Right lobe of liver (tissue), 6 donors: Measurements from ENCODE around the gene DCTN3. TPM values are rescaled to one million over a fixed set of nuclear protein-coding genes. Genes with fewer than 3 reads are reported as not detected.

Source experiments
- ATAC-seq, 4 donors: fragments of 200-7000 bp; cut with Tn5 transposase; one replicate each; pipeline ENCODE4 v1.9.1; 2020; ENCODE audit warnings: mild to moderate bottlenecking in 4 of 4, moderate library complexity in 4 of 4
- DNase-seq, 3 donors: peaks; one replicate each; pipeline ENCODE4 v3.0.0-alpha.2; 2020
- H3K27ac ChIP-seq, 3 donors: fragments of 200-600 bp; one replicate each; pipeline ENCODE4 v1.8.0; 2022
- H3K27me3 ChIP-seq, 2 donors: fragments of 200-600 bp; one replicate each; pipeline ENCODE4 v1.8.0; 2022
- H3K36me3 ChIP-seq, 4 donors: fragments of 200-600 bp; sonication (generic) in 1 of 4; one replicate each; pipeline versions ENCODE4 v1.5.1 to v1.8.0; 2017 to 2022; ENCODE audit warnings: control low read depth in 1 of 4
- H3K4me1 ChIP-seq, 4 donors: fragments of 200-600 bp; sonication (generic) in 1 of 4; one replicate each; pipeline versions ENCODE4 v1.5.1 to v1.8.0; 2017 to 2022; ENCODE audit warnings: control low read depth in 1 of 4
- H3K4me3 ChIP-seq, 3 donors: fragments of 200-600 bp; one replicate each; pipeline ENCODE4 v1.8.0; 2022
- H3K9me3 ChIP-seq, 4 donors: fragments of 200-600 bp; sonication (generic) in 1 of 4; one replicate each; pipeline versions ENCODE4 v1.5.1 to v1.8.0; 2017 to 2022; ENCODE audit warnings: control low read depth in 1 of 4
- CTCF ChIP-seq, 4 donors: fragments of 200-600 bp in 3 of 4; fragments of 450-650 bp in 1 of 4; IDR thresholded peaks; one replicate each; pipeline versions ENCODE4 v1.5.1 to v1.8.0; 2016 to 2022; ENCODE audit warnings: antibody characterized with exemption in 4 of 4, mild to moderate bottlenecking in 2 of 4
- POLR2A ChIP-seq: fragments of 450-650 bp; IDR thresholded peaks from one replicate; pipeline ENCODE4 v1.6.1; 2017; ENCODE audit warnings: antibody characterized with exemption, mild to moderate bottlenecking
- WGBS: methylation state at CpG from one replicate; pipeline ENCODE4 v1.1.6; 2018; ENCODE audit warnings: low coverage, low lambda C conversion rate; ENCODE audit not compliant: insufficient coverage; ENCODE audit errors: missing lambda C conversion rate; 5-methylcytosine and 5-hydroxymethylcytosine counted together
- intact Hi-C, 2 donors: fragments of 100-400 bp; cut with DNase I; formaldehyde crosslinking; loops; one replicate each; pipeline versions ENCODE4 v1.11.2 to v1.14.1; 2022
- total RNA-seq, 6 experiments: library from RNA; depleted of rRNA in 2 of 6; stranded (reverse); fragments of >200 nt in 2 of 6; fragmentation: NEBNext Ultra II Directional in 3 of 6; extraction: Animal tissue kit (Norgen Biotek cat#: 25700) in 3 of 6; gene quantifications; one replicate each; pipeline versions ENCODE4 v1.1.0 to v1.2.4, GENCODE V29; 2016 to 2023
- donor health status: DM: no; HTN: yes; CAD: no.
- donor health status: DM: no; HTN: no; CAD: no.
- donor health status: DM: no; HTN: no; CAD: no.
- donor health status: DM: no; HTN: yes; CAD: no.
- donor health status: DM: no; HTN: yes; CAD: no.

The DCTN3 gene
- total RNA-seq, 6 experiments from 2014 or later: 26.4 to 36.8 (median 32.7) TPM

- Histone ChIP-seq H3K27ac (peak overlapping the region; percentile 36 to 79 (median 72)), H3K27me3 (no peaks in the 10 kb centered on the region), H3K4me3 (peak overlapping the region; percentile 50 to 91 (median 87)), H3K36me3 (peaks cover 0 to 6% (median 0%) of the 10 kb centered on the region in 4 donors), H3K9me3 (no peaks in the 10 kb centered on the region), H3K4me1 (peaks cover 0 to 38% (median 17%) of the 10 kb centered on the region in 4 donors)
- intact Hi-C loops: no loop called here
- TF ChIP-seq CTCF (IDR thresholded peaks at IDR 0.05) (no peak), POLR2A (no peak)
- WGBS: 6% methylated on average over 7 of the region's 7 CpGs
- ATAC-seq (no peak), DNase-seq (no peak)
Observed at GRCh38 chr9:34638138-34638445, 17.8 kb upstream of the DCTN3 start.

GRCh38 chr9:34637356-34638137, 17.3 kb upstream of the DCTN3 start, which contains the start of gene SIGMAR1:
Gene SIGMAR1, minus strand, starts transcription at chr9:34637787. Its CDS starts 90 bp downstream, at chr9:34637697.
- H3K9me3 ChIP-seq: no peaks in the 10 kb centered on the region
- peaks cover 0 to 6% (median 0%) of the 10 kb centered on the region in 4 donors for H3K36me3 ChIP-seq
- WGBS: 0% methylated on average over 5 of the region's 74 CpGs
- intact Hi-C loops: no loop called here
- H3K4me1 ChIP-seq: peaks cover 0 to 42% (median 18%) of the 10 kb centered on the region in 4 donors
- TF ChIP-seq POLR2A (peak; percentile 94), CTCF (IDR thresholded peaks at IDR 0.05) (no peak)
- ATAC-seq (peak; percentile 89 to 94 (median 91)), DNase-seq (peak; percentile 96 to 97 (median 97))
- H3K27me3 ChIP-seq: no peaks in the 10 kb centered on the region
- H3K27ac ChIP-seq: peak within 1 kb of the TSS; percentile 36 to 79 (median 72)
- peak within 1 kb of the TSS; percentile 50 to 91 (median 87) for H3K4me3 ChIP-seq

- Histone ChIP-seq H3K36me3 (peaks cover 0 to 6% (median 0%) of the 10 kb centered on the region in 4 donors), H3K4me3 (peak overlapping the region; percentile 50 to 91 (median 87)), H3K9me3 (no peaks in the 10 kb centered on the region), H3K4me1 (peaks cover 0 to 42% (median 18%) of the 10 kb centered on the region in 4 donors), H3K27ac (peak overlapping the region; percentile 36 to 79 (median 72)), H3K27me3 (no peaks in the 10 kb centered on the region)
- intact Hi-C loops: no loop called here
- TF ChIP-seq POLR2A (no peak), CTCF (IDR thresholded peaks at IDR 0.05) (no peak)
- ATAC-seq (peak; percentile 11 to 45 (median 38)), DNase-seq (peak in 1 of 3 donors; percentile 79)
- WGBS: 1% methylated on average over 10 of the region's 23 CpGs
Observed at GRCh38 chr9:34636791-34637355, 16.6 kb upstream of the DCTN3 start.

DNA sequence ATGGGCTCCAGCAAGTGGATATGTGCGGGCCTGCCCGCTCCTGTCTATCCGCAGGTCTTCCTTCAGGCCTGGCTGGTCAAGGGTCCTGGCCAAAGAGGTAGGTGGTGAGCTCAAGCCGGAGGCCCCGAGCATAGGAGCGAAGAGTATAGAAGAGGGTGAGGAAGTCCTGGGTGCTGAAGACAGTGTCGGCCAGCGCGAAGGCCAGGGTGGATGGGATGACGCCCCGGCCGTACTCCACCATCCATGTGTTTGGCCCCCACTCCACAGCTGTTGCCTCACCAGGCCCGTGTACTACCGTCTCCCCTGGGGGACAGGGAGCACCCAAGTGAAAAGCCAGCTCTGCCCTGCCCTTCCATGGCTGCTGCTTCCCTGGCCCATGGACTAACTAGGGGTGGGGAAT, 15.3 kb upstream of the DCTN3 start:
- ATAC-seq (no peak), DNase-seq (no peak)
- Histone ChIP-seq H3K27ac (no peak overlapping the region), H3K9me3 (no peaks in the 10 kb centered on the region), H3K4me3 (no peak overlapping the region), H3K36me3 (peaks cover 0 to 6% (median 0%) of the 10 kb centered on the region in 4 donors), H3K27me3 (no peaks in the 10 kb centered on the region), H3K4me1 (peaks cover 0 to 38% (median 12%) of the 10 kb centered on the region in 4 donors)
- WGBS: 52% methylated on average over 7 of the region's 14 CpGs
- intact Hi-C loops: no loop called here
- TF ChIP-seq POLR2A: no peak
- no peak for TF ChIP-seq CTCF (IDR thresholded peaks at IDR 0.05)
